PFSK-1 (cell line): ENCODE measurements around the gene USP24.

ENCODE experiments used
- FOXP2 ChIP-seq: optimal IDR thresholded peaks from 2 replicates; pipeline ENCODE3; 2011; ENCODE audit warnings: borderline replicate concordance, control low read depth, inconsistent platforms; ENCODE audit not compliant: insufficient read depth; ENCODE audit errors: extremely low read length, extremely low read depth
- POLR2AphosphoS5 ChIP-seq: IDR thresholded peaks from 2 replicates; pipeline ENCODE4 v1.6.1; 2012; ENCODE audit warnings: low read depth, mild to moderate bottlenecking, control low read depth, low read length, moderate library complexity
- REST ChIP-seq, 2 experiments: IDR thresholded peaks; 2 replicates each; pipeline versions ENCODE4 v1.6.1 to v1.8.0; 2011 to 2012; ENCODE audit warnings: low read depth in 2 of 2, low read length in 2 of 2, control low read depth in 1 of 2, inconsistent platforms in 1 of 2, mild to moderate bottlenecking in 1 of 2, moderate library complexity in 1 of 2; ENCODE audit not compliant: insufficient read depth in 1 of 2
- SIN3A ChIP-seq: IDR thresholded peaks from 2 replicates; pipeline ENCODE4 v1.6.1; 2012; ENCODE audit warnings: mild to moderate bottlenecking, low read length, moderate library complexity, borderline replicate concordance; ENCODE audit not compliant: insufficient read depth
- TAF1 ChIP-seq: IDR thresholded peaks from 2 replicates; pipeline ENCODE4 v1.6.1; 2012; ENCODE audit warnings: low read length, control low read depth, borderline replicate concordance; ENCODE audit not compliant: insufficient read depth

The USP24 gene

GRCh38 chr1:55067022-55067778, 148.0 kb downstream of the USP24 start:
- TF ChIP-seq SIN3A (no peak), POLR2AphosphoS5 (no peak), TAF1 (no peak), REST (IDR thresholded peaks at IDR 0.05; ENCODE audit: insufficient read depth in 1 of 2, low read depth in 2 of 2, low read length in 2 of 2) (no peak), FOXP2 (no peak)

- TF ChIP-seq FOXP2 = no peak
- no peak for TF ChIP-seq POLR2AphosphoS5
- TF ChIP-seq REST (IDR thresholded peaks at IDR 0.05; ENCODE audit: insufficient read depth in 1 of 2, low read depth in 2 of 2, low read length in 2 of 2) = no peak
- TF ChIP-seq SIN3A = no peak
- no peak for TF ChIP-seq TAF1
Observed at GRCh38 chr1:55065648-55066047, 149.5 kb downstream of the USP24 start.

GRCh38 chr1:55064861-55065263, 150.3 kb downstream of the USP24 start:
- TF ChIP-seq FOXP2 (no peak), POLR2AphosphoS5 (no peak)

- no peak for TF ChIP-seq SIN3A
- TF ChIP-seq POLR2AphosphoS5 = no peak
- TF ChIP-seq FOXP2 = no peak
- no peak for TF ChIP-seq REST (IDR thresholded peaks at IDR 0.05; ENCODE audit: insufficient read depth in 1 of 2, low read depth in 2 of 2, low read length in 2 of 2)
- no peak for TF ChIP-seq TAF1
Observed at GRCh38 chr1:55064071-55064581, 151.0 kb downstream of the USP24 start.

GRCh38 chr1:55063577-55063942, 151.6 kb downstream of the USP24 start:
- TF ChIP-seq TAF1 (no peak), FOXP2 (no peak), SIN3A (no peak), POLR2AphosphoS5 (no peak), REST (IDR thresholded peaks at IDR 0.05; ENCODE audit: insufficient read depth in 1 of 2, low read depth in 2 of 2, low read length in 2 of 2) (no peak)
